ENCODE results near the gene ETS2. TPM values are rescaled to one million over a fixed set of nuclear protein-coding genes. Genes with fewer than 3 reads are reported as not detected.

ETS2 gene
- total RNA-seq, 1 donor from 2014 or later = 22.9 TPM

DNA sequence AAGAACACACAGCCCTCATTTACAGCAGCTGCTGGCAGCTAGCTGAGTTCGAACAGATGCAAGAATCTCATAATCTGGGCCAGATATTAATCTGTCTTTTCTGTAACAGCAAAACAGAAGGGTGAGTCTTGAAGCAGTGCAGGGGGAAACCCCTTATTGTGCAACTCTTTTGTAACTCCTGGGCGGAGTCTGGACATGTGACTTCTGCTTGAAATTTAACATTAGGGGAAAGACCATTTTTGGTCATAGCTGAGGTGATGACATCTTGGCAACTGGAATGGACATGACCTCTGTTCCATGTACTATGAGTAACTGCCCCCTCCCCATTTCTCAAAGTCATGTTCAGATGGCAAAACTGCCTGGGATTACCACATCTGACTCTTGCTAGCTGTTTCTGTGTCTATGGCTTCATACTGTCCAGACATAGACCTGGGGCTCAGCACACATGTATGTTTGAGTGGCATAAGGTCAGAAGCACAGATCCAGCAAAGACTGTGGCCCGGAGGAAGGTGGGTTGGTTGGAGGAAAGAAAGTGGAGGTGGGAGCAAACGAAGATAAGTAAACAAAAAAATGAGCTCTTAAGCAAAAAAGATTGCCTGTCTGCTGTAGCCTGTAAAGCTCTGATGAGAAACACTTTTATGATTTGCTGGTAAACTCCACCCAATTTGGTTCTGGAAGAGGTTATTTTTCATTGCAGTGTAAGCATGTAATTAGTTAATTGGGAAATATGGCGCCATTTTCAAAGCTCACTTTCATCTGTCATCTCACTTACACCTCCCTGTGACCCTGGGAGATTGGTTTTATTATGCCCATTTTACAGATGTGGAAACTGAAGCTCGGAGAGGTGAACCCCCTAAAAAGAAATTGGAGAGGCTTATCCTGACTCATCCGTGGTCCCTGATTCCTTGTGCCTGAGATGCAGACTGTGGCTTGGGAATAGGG is 26.1 kb downstream of the ETS2 start:
- intact Hi-C loops (cut with micrococcal nuclease) = loop anchor here (1.0 to 10.0 kb wide), 3 partner anchors 25 to 153 kb away; no protein-coding TSS in a partner anchor
- H3K36me3 Mint-ChIP-seq (ENCODE audit: low read depth) = no peaks in the 10 kb centered on the region
- no peak overlapping the region for H3K4me3 Mint-ChIP-seq
- DNase-seq (ENCODE audit: low spot score) = peak; percentile 48
- H3K4me1 Mint-ChIP-seq (ENCODE audit: low read depth) = peaks cover 16% of the 10 kb centered on the region
- no peaks in the 10 kb centered on the region for H3K9me3 Mint-ChIP-seq
- peaks cover 7% of the 10 kb centered on the region for H3K27me3 Mint-ChIP-seq (ENCODE audit: insufficient read depth)
- peak overlapping the region; percentile 27 for H3K27ac Mint-ChIP-seq

GRCh38 chr21:38832664-38833063 is 26.9 kb downstream of the ETS2 start:
- Mint-ChIP-seq H3K4me1 (ENCODE audit: low read depth) (peaks cover 16% of the 10 kb centered on the region), H3K27me3 (ENCODE audit: insufficient read depth) (peaks cover 7% of the 10 kb centered on the region), H3K27ac (no peak overlapping the region), H3K4me3 (no peak overlapping the region), H3K36me3 (ENCODE audit: low read depth) (no peaks in the 10 kb centered on the region), H3K9me3 (no peaks in the 10 kb centered on the region)
- DNase-seq (ENCODE audit: low spot score) = no peak
- intact Hi-C loops (cut with micrococcal nuclease) = loop anchor here (10.0 kb wide), 1 partner anchor 152 kb away; no protein-coding TSS in a partner anchor

GRCh38 chr21:38833117-38833516 is 27.4 kb downstream of the ETS2 start:
- Mint-ChIP-seq H3K9me3 (no peaks in the 10 kb centered on the region), H3K27ac (no peak overlapping the region), H3K4me1 (ENCODE audit: low read depth) (peaks cover 16% of the 10 kb centered on the region), H3K4me3 (no peak overlapping the region), H3K27me3 (ENCODE audit: insufficient read depth) (peaks cover 7% of the 10 kb centered on the region), H3K36me3 (ENCODE audit: low read depth) (no peaks in the 10 kb centered on the region)
- intact Hi-C loops (cut with micrococcal nuclease) = loop anchor here (10.0 kb wide), 1 partner anchor 152 kb away; no protein-coding TSS in a partner anchor
- no peak for DNase-seq (ENCODE audit: low spot score)

- Mint-ChIP-seq H3K27ac (no peak overlapping the region), H3K27me3 (ENCODE audit: insufficient read depth) (peaks cover 7% of the 10 kb centered on the region), H3K36me3 (ENCODE audit: low read depth) (no peaks in the 10 kb centered on the region), H3K9me3 (no peaks in the 10 kb centered on the region), H3K4me3 (no peak overlapping the region), H3K4me1 (ENCODE audit: low read depth) (peaks cover 16% of the 10 kb centered on the region)
- DNase-seq (ENCODE audit: low spot score) = no peak
- intact Hi-C loops (cut with micrococcal nuclease) = loop anchor here (10.0 kb wide), 1 partner anchor 150 kb away; no protein-coding TSS in a partner anchor
Measured at GRCh38 chr21:38834725-38835124, 29.0 kb downstream of the ETS2 start.

DNA sequence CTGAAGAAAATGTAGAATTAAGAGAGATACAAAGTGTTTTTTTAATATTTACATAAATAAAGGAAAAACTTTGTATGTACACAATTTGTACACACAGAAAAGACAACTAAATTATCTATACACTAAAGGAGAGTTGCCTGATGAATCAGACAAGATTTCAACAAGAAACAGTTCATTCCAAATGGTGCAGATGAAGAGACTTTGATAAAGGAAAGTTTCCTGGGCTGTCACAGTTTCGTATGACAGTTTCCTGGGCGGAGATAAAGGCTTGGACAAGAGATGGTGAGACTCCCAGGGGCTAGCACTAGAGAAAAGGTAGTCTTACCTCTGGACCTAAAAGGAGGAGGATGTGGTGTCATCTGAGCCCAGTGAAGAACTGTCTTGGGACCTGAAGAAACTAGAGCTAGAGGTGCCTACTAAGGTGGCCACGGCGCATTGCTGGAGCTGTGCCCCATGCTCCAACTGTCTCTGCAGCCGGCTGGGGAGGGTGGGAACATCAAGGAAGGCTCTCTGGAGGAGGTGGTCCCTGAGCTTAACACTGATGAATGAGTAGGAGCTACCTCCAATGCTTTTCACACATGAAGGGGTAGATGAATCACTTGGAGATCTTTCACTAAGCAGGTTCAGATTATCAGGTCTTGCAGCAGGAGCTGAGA is 32.2 kb downstream of the ETS2 start:
- H3K27ac Mint-ChIP-seq = no peak overlapping the region
- intact Hi-C loops (cut with micrococcal nuclease) = loop anchor here (10.0 kb wide), 1 partner anchor 147 kb away; no protein-coding TSS in a partner anchor
- H3K27me3 Mint-ChIP-seq (ENCODE audit: insufficient read depth) = peaks cover 5% of the 10 kb centered on the region
- DNase-seq (ENCODE audit: low spot score) = no peak
- H3K36me3 Mint-ChIP-seq (ENCODE audit: low read depth) = no peaks in the 10 kb centered on the region
- no peaks in the 10 kb centered on the region for H3K9me3 Mint-ChIP-seq
- no peaks in the 10 kb centered on the region for H3K4me1 Mint-ChIP-seq (ENCODE audit: low read depth)
- no peak overlapping the region for H3K4me3 Mint-ChIP-seq

DNA sequence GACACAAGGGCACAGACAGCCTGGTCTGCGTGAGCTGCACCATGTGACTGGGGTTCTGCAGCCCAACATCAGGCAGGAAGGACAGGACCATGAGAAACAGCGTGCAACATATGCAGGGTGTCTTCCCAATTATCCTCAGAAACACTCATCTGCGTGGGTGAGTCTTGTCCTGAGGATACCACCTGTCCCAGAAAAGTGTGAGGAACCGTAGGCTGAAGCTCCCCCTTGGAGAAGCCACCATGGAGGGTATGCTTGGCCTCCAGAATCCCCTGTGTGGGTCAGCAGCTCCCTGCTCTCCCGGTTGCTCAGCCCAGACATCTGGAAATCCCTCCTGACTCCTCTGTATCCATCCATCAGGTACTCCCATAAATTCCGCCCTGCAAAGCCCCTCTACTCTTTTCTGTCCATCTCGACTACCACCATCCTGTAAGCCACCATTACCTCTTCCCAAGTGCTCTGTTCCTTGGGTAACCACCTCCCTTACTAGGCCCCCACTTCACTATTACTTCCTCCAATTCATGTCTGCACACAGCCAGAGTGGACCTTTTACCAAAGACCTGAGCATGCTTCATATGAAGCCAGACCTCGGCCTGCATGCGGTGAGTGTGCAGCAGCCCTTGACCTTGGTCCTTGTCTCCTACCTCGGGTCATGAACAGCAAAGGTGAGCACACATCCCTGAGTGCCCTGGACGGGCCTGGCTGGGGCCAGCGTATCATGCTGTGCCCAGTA is 33.0 kb downstream of the ETS2 start:
- no peak for DNase-seq (ENCODE audit: low spot score)
- H3K9me3 Mint-ChIP-seq = no peaks in the 10 kb centered on the region
- H3K27me3 Mint-ChIP-seq (ENCODE audit: insufficient read depth) = peaks cover 5% of the 10 kb centered on the region
- no peaks in the 10 kb centered on the region for H3K36me3 Mint-ChIP-seq (ENCODE audit: low read depth)
- no peak overlapping the region for H3K27ac Mint-ChIP-seq
- intact Hi-C loops (cut with micrococcal nuclease) = loop anchor here (10.0 kb wide), 1 partner anchor 146 kb away; no protein-coding TSS in a partner anchor
- no peak overlapping the region for H3K4me3 Mint-ChIP-seq
- no peaks in the 10 kb centered on the region for H3K4me1 Mint-ChIP-seq (ENCODE audit: low read depth)

DNA sequence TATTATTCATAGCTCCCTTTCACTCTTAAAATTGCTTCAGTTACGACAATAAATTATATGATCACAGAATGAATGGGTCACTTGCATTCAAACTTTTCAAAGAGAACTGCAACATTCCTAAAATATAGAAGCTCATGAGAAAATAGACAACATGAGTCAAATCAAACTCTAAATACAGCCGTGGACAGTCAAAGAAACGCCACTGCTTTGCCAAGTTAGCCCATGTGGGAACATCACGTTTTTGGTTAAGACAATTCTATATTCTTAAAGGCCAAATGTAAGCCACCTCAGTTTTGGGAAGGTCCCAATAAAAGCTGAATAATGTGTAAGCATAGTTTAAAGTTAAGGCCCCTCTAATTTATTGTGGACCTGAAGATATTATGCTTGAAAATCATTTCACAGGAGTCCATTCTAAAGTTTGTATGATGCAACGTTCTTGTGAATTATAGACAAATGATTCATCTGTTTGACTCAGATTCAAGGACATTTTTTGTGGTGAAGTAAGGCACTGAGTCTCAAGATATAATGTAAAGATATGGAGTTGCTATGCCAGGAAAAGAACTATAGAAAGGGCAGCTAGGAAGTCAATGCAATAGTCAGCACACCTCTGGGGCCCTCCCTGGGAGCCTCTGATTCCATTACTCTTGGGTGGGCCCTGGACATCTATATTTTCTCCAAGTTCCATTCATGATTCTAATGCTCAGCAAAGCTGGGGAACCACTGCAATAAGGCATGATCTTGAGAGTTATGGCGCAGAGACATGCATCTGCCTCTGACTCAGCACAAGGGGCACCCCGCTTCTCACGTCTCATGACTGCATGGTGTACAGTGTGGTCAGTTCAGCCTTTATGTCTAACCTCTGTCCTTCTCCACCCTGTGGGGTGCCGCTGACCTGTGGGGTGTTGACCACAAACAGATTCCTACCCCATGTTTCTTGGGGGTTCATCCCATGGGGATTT is 33.9 kb downstream of the ETS2 start:
- H3K36me3 Mint-ChIP-seq (ENCODE audit: low read depth) = no peaks in the 10 kb centered on the region
- no peak overlapping the region for H3K4me3 Mint-ChIP-seq
- H3K9me3 Mint-ChIP-seq = no peaks in the 10 kb centered on the region
- H3K27ac Mint-ChIP-seq = no peak overlapping the region
- no peaks in the 10 kb centered on the region for H3K4me1 Mint-ChIP-seq (ENCODE audit: low read depth)
- no peaks in the 10 kb centered on the region for H3K27me3 Mint-ChIP-seq (ENCODE audit: insufficient read depth)
- no peak for DNase-seq (ENCODE audit: low spot score)
- intact Hi-C loops (cut with micrococcal nuclease) = loop anchor here (10.0 kb wide), 1 partner anchor 145 kb away; no protein-coding TSS in a partner anchor

DNA sequence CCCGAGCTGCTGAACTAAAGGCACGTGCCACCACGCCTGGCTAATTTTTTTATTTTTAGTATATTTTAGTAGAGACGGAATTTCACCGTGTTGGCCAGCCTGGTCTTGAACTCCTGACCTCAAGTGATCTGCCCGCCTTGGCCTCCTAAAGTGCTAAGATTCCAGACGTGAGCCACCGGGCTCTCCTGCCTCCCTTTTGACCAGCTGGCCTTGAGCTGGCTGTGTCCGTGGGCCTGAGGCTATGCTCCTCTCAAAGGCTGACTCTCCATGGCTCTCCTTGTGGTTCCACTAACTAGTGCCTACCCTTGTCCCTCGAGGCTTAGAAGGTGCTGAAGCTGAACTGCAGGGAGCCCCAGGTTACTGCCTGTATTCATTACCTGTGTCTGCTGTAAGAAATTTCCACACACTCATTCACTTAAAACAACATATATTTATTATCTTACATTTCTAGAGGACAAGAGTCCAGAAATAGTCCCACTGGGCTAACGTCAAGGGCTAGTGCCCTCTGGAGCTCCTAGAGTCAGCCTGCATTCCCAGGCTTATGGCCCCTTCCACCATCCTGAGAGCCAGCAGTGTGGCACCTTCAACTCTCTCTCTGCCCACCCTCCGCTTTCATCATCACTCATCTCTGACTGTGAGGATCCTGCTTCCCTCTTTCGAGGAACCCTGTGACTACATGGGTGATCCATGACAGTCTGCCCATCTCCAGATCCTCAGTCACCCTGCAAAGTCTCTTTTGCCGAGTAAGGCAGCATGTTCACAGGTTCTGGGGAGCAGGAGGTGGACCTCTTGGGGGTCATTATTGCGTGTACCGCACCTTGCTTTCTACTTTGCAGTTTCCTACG is 34.9 kb downstream of the ETS2 start:
- no peaks in the 10 kb centered on the region for H3K36me3 Mint-ChIP-seq (ENCODE audit: low read depth)
- no peak overlapping the region for H3K4me3 Mint-ChIP-seq
- H3K27ac Mint-ChIP-seq = no peak overlapping the region
- DNase-seq (ENCODE audit: low spot score) = no peak
- H3K27me3 Mint-ChIP-seq (ENCODE audit: insufficient read depth) = no peaks in the 10 kb centered on the region
- H3K9me3 Mint-ChIP-seq = no peaks in the 10 kb centered on the region
- intact Hi-C loops (cut with micrococcal nuclease) = no loop called here
- H3K4me1 Mint-ChIP-seq (ENCODE audit: low read depth) = no peaks in the 10 kb centered on the region

DNA sequence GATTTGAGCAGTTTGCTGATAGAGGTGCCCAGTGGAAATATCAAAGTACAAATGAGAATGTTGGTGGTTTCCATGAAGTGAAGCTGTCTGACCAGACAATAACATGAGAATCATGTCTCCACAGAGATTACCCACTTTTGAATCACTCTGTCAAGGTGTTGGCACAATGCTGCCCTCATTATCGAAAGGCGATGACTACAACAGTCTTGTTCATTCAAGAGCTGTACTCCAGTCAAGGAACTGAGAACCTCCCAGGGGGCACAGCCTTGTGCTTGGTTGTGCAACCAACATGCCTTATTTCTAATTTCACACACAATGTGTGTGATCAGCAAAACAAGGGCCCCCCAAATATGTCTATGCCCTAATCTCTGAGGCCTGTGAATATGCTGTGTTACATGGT is 35.7 kb downstream of the ETS2 start:
- Mint-ChIP-seq H3K27me3 (ENCODE audit: insufficient read depth) (no peaks in the 10 kb centered on the region), H3K9me3 (no peaks in the 10 kb centered on the region), H3K4me1 (ENCODE audit: low read depth) (no peaks in the 10 kb centered on the region), H3K36me3 (ENCODE audit: low read depth) (no peaks in the 10 kb centered on the region), H3K4me3 (no peak overlapping the region), H3K27ac (no peak overlapping the region)
- intact Hi-C loops (cut with micrococcal nuclease) = no loop called here
- DNase-seq (ENCODE audit: low spot score) = no peak

GRCh38 chr21:38842079-38842478 is 36.4 kb downstream of the ETS2 start:
- intact Hi-C loops (cut with micrococcal nuclease) = no loop called here
- no peaks in the 10 kb centered on the region for H3K36me3 Mint-ChIP-seq (ENCODE audit: low read depth)

DNA sequence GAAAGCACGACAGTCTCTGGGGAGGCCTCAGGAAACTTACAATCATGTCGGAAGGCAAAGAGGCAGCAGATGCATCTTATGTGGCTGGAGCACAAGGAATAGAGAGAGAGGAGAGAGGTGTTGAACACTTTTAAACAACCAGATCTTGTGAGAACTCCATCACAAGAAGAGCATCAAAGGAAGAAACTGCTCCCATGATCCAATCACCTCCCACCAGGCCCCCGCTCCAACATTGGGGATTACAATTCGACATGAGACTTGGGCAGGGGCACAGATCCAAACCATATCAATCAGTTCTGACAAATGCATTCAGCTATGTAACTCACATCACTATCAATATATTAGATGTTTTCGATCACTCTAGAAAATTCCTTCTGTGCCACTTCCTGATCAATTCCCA is 37.6 kb downstream of the ETS2 start:
- no peak overlapping the region for H3K27ac Mint-ChIP-seq
- no peaks in the 10 kb centered on the region for H3K9me3 Mint-ChIP-seq

More at GRCh38 chr21:38842079-38842478, 36.4 kb downstream of the ETS2 start:
- no peak for DNase-seq (ENCODE audit: low spot score)
- no peaks in the 10 kb centered on the region for H3K9me3 Mint-ChIP-seq
- no peaks in the 10 kb centered on the region for H3K27me3 Mint-ChIP-seq (ENCODE audit: insufficient read depth)
- H3K4me3 Mint-ChIP-seq = no peak overlapping the region
- H3K27ac Mint-ChIP-seq = no peak overlapping the region
- H3K4me1 Mint-ChIP-seq (ENCODE audit: low read depth) = no peaks in the 10 kb centered on the region

More for the DNA sequence above, 37.6 kb downstream of the ETS2 start:
- H3K36me3 Mint-ChIP-seq (ENCODE audit: low read depth) = no peaks in the 10 kb centered on the region
- no peak for DNase-seq (ENCODE audit: low spot score)
- no peak overlapping the region for H3K4me3 Mint-ChIP-seq
- H3K27me3 Mint-ChIP-seq (ENCODE audit: insufficient read depth) = no peaks in the 10 kb centered on the region
- H3K4me1 Mint-ChIP-seq (ENCODE audit: low read depth) = no peaks in the 10 kb centered on the region
- intact Hi-C loops (cut with micrococcal nuclease) = no loop called here
